ENCODE data around the gene SKOR2.
"Not testable (repeated sequence)": the region's sequence is repeated elsewhere in the genome, so short reads cannot be mapped to it uniquely, and the experiment has no call there.

GRCh38 chr18:47182156-47182555, 69.3 kb downstream of the SKOR2 start:
- not testable (repeated sequence) for TF ChIP-seq CTCF (IDR thresholded peaks at IDR 0.05 in 4 of 5, conservative IDR thresholded peaks at IDR 0.05 in 1 of 5); POLR2A (IDR thresholded peaks at IDR 0.05)
